Effector memory CD4-positive, alpha-beta T cell (primary cell): ENCODE data around the gene ARL8B.
"Not testable (repeated sequence)": the region's sequence is repeated elsewhere in the genome, so short reads cannot be mapped to it uniquely, and the experiment has no call there.

Experiments
- DNase-seq, 3 donors: peaks; one replicate each; pipeline ENCODE4 v3.0.0-alpha.2; 2020
- H3K27ac ChIP-seq: 2 replicates; pipeline ENCODE4 v1.7.0; 2013; ENCODE audit warnings: mild to moderate bottlenecking, low read length, moderate library complexity; ENCODE audit not compliant: insufficient read depth, poor library complexity, severe bottlenecking
- H3K27me3 ChIP-seq: replicated peaks from 2 replicates; pipeline ENCODE4 v1.7.0; 2013; ENCODE audit warnings: mild to moderate bottlenecking, low read length; ENCODE audit not compliant: insufficient read depth, control insufficient read depth, poor library complexity, severe bottlenecking
- H3K36me3 ChIP-seq: 2 replicates; pipeline ENCODE4 v1.7.0; 2013; ENCODE audit warnings: mild to moderate bottlenecking, low read length, moderate library complexity; ENCODE audit not compliant: control insufficient read depth, insufficient read depth
- H3K4me1 ChIP-seq: 2 replicates; pipeline ENCODE4 v1.7.0; 2013; ENCODE audit warnings: low read length, mild to moderate bottlenecking; ENCODE audit not compliant: control insufficient read depth, insufficient read depth, poor library complexity, severe bottlenecking
- H3K4me3 ChIP-seq: 2 replicates; pipeline ENCODE4 v1.7.0; 2013; ENCODE audit warnings: low read length, low read depth, mild to moderate bottlenecking; ENCODE audit not compliant: insufficient read depth, poor library complexity, severe bottlenecking
- H3K9me3 ChIP-seq: 2 replicates; pipeline ENCODE4 v1.7.0; 2013; ENCODE audit warnings: mild to moderate bottlenecking, low read length, moderate library complexity; ENCODE audit not compliant: control insufficient read depth
- total RNA-seq, 3 donors: gene quantifications; one replicate each; lab custom pipeline; 2026; lab: John Stamatoyannopoulos, UW

The ARL8B gene
- 46.7 to 61.9 (median 57.5) reads per million in 3 donors for total RNA-seq

DNA sequence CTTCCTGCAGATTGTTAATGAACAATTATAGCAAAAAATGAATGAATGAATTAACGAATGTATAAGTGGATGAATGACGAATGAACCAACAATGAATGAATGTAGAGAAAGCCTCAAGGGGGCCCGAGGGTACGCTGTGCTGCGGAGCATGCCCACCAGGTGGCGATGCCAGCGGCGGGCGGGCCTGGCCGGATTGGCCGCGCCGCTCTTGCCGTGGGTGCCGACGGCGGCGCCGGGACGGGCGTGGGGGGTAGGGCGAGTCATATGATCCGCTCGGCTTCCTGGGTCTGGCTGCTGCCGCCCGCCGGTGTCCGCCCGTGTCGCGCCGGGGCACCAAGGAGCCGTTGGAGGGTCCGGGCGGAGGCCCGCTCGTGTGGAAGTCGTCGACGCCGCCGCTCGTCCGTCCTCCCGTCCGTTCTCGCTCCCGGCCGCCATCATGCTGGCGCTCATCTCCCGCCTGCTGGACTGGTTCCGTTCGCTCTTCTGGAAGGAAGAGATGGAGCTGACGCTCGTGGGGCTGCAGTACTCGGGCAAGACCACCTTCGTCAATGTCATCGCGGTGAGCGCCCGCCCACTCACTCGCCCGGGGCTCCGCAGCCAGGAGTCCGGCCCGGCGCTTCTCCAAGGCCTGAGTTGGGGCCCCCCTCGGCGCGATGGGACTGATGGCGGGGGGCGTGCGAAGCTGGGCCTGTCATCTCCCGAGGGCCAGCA, at the start of gene ARL8B:
Gene ARL8B, plus strand, starts transcription at position 263 of the 711 bp plus-strand sequence. Its CDS starts 174 bp downstream, at position 437.
- Histone ChIP-seq H3K4me3 (peak within 1 kb of the TSS; percentile 99), H3K4me1 (no peaks in the 10 kb centered on the region), H3K36me3 (peaks cover 4% of the 10 kb centered on the region), H3K27ac (peak within 1 kb of the TSS; percentile 92), H3K9me3 (no peaks in the 10 kb centered on the region), H3K27me3 (no peaks in the 10 kb centered on the region)
- DNase-seq, result peak; percentile 78 to 82 (median 79)

DNA sequence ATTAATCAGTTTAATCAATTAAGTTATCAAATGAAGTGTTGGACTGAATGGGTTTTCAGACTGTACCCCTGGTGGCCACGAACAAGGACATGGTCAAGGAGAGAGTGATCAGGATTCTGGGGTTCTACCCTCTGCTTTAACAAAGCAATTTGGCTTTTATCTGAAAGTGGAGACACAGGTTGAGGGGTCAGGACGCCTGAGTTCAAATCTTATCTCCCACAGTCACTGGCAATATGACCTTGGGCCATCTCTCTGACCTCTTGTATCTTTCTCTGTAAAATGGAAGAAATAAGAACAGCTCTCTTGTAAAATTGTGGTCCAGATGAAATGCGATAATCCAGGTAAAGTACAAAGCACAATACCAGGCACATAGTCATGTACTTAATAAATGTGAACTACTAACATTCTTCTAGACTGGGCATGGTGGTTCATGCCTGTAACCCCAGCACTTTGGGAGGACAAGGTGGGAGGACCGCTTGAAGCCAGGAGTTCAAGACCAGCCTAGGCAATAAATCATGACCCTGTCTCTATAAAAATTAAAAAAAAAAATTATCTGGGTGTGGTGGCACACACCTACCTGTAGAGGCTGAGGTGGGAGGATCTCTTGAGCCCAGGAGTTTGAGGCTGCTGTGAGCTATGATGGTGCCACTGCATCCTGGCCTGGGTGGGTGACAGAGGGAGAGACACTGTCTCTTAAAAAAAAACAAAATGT, 48.6 kb upstream of the ARL8B start:
- H3K27me3 ChIP-seq, result no peaks in the 10 kb centered on the region
- no peaks in the 10 kb centered on the region for H3K4me1 ChIP-seq
- H3K4me3 ChIP-seq, result no peak overlapping the region
- no peak overlapping the region for H3K27ac ChIP-seq
- no peaks in the 10 kb centered on the region for H3K36me3 ChIP-seq
- H3K9me3 ChIP-seq, result no peaks in the 10 kb centered on the region
- DNase-seq, result no peak

DNA sequence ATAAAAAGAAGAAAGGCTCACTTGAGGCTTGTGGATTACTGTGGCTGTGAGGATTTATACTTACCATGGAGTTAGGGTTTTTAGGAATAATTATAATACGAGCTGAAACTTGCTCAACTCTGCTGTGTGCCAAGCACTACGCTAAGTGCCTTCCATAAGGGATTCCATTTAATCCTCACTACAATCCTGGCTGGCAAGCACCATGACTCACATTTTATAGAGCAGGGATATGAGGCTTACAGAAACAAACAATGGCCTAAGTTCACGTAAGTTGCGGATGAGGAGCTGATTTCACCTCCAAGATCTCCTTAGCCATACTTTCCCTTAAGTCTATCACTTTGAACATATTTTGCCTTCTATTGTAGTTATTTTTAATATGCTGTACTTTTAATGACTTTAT, 43.9 kb upstream of the ARL8B start:
- no peak for DNase-seq
- Histone ChIP-seq H3K9me3 (no peaks in the 10 kb centered on the region), H3K4me1 (no peaks in the 10 kb centered on the region), H3K4me3 (no peak overlapping the region), H3K27me3 (no peaks in the 10 kb centered on the region), H3K36me3 (no peaks in the 10 kb centered on the region), H3K27ac (no peak overlapping the region)

DNA sequence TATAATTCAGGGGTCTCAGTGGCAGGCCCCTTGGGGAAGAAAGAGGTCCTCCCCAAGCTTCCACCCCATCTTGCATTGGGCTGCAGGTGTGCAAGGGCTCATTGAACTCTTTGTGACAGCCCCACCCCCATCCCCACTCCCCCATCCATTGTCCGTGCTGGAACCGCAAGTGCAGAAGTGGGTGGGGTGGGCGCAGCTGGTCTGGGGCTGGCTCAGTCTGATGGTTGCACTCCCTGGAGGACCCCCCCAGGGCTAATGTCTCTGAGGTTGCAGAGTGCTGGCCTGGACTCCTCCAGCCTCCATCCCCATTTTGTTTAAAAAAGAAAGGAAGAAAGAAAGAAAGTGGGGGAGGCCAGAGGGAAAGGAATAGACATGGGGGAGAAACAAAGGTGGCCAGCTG, 42.3 kb upstream of the ARL8B start:
- Histone ChIP-seq H3K27me3 (no peaks in the 10 kb centered on the region), H3K4me1 (no peaks in the 10 kb centered on the region), H3K36me3 (no peaks in the 10 kb centered on the region), H3K9me3 (no peaks in the 10 kb centered on the region), H3K27ac (no peak overlapping the region), H3K4me3 (no peak overlapping the region)
- DNase-seq, result no peak

DNA sequence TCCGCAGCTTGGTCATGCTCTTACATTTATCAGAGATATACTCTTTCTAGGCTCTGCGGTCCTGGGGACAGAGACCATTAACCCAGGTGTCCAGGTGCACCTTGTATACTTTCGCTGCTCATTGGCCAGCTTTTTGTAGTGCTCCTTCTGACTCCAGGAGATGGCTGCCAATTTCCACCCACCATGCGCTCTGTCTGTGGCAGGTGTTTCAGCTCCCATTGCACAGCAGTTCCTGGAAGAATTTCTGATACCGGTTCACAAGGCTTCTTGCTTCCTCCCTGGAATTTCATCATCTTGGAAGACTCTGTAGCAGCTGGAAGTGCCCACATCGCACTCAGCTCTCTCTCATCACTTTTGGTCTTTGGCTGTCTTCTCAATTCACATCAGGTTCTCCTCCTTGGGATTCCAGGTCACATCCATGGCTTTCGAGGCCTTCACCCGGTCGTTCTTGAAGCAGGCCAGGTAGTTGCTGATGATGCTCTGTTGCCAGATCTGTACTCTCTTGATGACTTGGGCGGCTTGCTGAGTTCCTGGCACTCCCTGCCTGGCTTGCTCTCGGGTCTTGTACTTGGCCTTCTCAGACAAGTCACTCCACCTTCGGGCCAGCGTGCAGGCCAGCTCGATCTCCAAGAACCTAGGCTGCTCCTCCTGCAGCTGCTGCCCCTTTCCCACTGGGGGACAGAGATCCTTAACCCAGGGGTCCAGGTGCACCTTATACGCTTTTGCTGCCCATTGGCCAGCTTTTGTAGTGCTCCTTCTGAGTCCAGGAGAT, 41.1 kb upstream of the ARL8B start:
- H3K4me3 ChIP-seq, result no peak overlapping the region
- DNase-seq, result no peak
- H3K27me3 ChIP-seq, result no peaks in the 10 kb centered on the region
- no peaks in the 10 kb centered on the region for H3K36me3 ChIP-seq
- H3K4me1 ChIP-seq, result no peaks in the 10 kb centered on the region
- H3K27ac ChIP-seq, result no peak overlapping the region
- no peaks in the 10 kb centered on the region for H3K9me3 ChIP-seq

DNA sequence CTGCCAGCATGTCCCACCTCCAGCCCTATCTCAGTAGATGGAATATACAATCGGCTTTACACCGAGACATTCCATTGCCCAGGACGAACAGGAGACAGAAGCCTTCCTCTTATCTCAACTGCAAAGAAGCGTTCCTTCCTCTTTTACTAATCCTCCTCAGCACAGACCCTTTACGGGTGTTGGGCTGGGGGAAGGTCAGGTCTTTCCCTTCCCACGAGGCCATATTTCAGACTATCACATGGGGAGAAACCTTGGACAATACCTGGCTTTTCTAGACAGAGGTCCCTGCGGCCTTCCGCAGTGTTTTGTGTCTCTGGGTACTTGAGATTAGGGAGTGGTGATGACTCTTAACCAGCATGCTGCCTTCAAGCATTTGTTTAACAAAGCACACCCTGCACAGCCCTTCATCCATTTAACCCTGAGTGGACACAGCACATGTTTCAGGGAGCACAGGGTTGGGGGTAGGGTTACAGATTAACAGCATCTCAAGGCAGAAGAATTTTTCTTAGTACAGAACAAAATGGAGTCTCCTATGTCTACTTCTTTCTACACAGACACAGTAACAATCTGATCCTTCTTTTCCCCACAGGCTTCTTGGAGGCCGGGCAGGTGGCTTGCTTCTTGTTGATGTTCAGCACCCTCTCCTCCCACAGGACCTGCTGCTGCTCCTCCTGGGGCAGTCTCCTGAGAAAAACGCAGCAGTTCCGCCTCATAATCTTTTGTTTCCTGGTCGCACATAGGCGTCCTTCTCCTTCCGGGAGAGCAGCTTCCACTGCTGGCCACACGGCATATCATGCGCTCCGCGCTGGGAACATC, 39.9 kb upstream of the ARL8B start:
- not testable (repeated sequence) for DNase-seq, H3K27me3 ChIP-seq, H3K9me3 ChIP-seq, H3K36me3 ChIP-seq, H3K4me3 ChIP-seq, H3K4me1 ChIP-seq, H3K27ac ChIP-seq

DNA sequence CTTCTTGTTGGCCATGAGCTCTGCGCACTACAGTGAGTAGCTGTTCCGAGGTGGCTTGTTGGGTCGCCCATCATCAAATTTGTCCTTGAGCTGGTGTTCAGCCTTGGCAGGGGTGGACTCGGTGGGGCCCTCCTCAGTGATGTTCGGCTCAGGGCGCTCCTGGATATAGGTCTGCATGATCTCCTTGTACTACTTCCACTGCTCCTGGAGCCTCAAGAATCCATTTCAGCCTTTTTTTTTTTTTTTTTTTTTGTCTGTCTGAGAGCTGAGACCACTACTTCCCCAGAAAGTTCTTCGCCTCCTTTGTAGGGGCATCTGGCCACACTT, 39.3 kb upstream of the ARL8B start:
- H3K27ac ChIP-seq, result no peak overlapping the region

DNA sequence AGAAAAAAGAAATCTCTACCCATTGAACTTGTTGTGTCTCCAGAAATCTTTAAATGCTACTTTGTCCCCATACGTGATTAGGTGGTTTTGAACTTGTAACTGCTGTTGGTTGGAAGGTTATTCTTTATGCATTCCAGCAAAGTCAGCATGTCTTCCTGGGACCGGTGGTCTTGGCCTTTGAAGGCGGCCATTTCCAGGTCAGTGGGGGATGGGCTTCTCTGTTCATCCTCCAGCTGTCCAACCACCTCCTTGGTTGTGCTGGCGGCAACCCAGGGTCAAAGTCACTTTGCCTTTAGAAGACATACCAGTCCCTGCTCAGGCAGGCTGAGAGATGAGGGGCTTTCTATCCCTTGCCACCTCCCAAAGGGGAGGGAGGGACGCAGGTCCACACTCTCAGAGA, 37.9 kb upstream of the ARL8B start:
- no peaks in the 10 kb centered on the region for H3K36me3 ChIP-seq
- H3K27ac ChIP-seq, result no peak overlapping the region

More for the DNA sequence above, 39.3 kb upstream of the ARL8B start:
- no peak overlapping the region for H3K4me3 ChIP-seq
- H3K27me3 ChIP-seq, result no peaks in the 10 kb centered on the region
- H3K36me3 ChIP-seq, result no peaks in the 10 kb centered on the region
- no peaks in the 10 kb centered on the region for H3K9me3 ChIP-seq
- no peaks in the 10 kb centered on the region for H3K4me1 ChIP-seq
- no peak for DNase-seq

DNA sequence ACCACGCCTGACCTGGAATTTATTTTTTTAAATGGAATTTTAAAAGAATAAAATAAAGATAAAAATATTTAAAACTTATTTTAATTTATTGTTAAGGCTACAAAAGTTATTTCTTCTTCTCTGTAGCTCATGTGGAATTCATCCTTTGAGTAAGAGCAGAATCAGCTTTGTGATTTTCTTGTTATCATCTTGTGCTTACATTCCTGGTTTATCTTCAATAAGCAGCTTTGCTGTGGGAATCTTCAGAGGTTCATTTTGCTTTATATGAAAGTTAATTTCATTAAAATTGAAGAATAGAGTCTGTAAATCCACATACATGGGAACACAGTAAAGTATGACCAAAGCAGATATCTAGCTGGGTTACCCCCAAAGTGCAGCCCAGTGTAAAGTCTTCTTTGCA, 35.4 kb upstream of the ARL8B start:
- Histone ChIP-seq H3K9me3 (no peaks in the 10 kb centered on the region), H3K27me3 (no peaks in the 10 kb centered on the region), H3K27ac (no peak overlapping the region), H3K36me3 (no peaks in the 10 kb centered on the region), H3K4me1 (no peaks in the 10 kb centered on the region), H3K4me3 (no peak overlapping the region)
- DNase-seq, result no peak

More for the DNA sequence above, 37.9 kb upstream of the ARL8B start:
- no peak for DNase-seq
- Histone ChIP-seq H3K4me3 (no peak overlapping the region), H3K27me3 (no peaks in the 10 kb centered on the region), H3K9me3 (no peaks in the 10 kb centered on the region), H3K4me1 (no peaks in the 10 kb centered on the region)
